Breast epithelium (tissue), 3 donors: ENCODE data around the gene ITGB2.

Experiments used
- POLR2A ChIP-seq: fragments of 450-650 bp; IDR thresholded peaks from one replicate; pipeline ENCODE4 v1.6.1; 2016; ENCODE audit warnings: antibody characterized with exemption, mild to moderate bottlenecking, moderate library complexity
- TF ChIP-seq, protein P1 (sequence below), 3 donors: fragments of 450-650 bp; IDR thresholded peaks; one replicate each; pipeline ENCODE4 v1.5.1; 2016 to 2017; ENCODE audit warnings: antibody characterized with exemption in 3 of 3, mild to moderate bottlenecking in 3 of 3, moderate library complexity in 3 of 3

DNA sequence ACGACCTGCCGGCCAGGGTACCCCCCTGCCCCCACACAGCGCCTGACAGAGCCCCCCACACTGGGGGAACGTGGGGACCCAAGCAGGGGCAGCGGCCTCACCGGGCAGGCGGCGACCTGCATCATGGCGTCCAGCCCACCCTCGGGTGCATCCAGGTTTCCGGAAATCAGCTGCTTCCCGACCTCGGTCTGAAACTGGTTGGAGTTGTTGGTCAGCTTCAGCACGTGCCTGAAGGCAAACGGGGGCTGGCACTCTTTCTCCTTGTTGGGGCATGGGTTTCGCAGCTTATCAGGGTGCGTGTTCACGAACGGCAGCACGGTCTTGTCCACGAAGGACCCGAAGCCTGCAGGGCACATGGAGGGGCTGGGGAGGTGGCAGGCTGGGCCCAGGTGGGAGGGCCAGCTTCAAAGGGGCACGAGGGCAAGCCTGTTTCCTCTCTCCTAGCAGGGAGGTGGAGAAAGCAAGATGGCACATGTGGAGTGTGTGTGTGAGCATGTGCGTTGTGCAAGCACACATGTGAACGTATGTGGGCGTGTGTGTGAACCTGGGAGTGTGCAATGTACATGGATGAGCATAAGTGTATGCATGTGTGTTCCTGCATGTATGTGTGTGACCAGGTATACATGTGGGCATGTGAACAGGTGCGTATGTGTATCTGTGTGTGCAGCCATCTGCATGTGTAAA, 19.2 kb downstream of the ITGB2 start:
- TF ChIP-seq, protein P1, sequence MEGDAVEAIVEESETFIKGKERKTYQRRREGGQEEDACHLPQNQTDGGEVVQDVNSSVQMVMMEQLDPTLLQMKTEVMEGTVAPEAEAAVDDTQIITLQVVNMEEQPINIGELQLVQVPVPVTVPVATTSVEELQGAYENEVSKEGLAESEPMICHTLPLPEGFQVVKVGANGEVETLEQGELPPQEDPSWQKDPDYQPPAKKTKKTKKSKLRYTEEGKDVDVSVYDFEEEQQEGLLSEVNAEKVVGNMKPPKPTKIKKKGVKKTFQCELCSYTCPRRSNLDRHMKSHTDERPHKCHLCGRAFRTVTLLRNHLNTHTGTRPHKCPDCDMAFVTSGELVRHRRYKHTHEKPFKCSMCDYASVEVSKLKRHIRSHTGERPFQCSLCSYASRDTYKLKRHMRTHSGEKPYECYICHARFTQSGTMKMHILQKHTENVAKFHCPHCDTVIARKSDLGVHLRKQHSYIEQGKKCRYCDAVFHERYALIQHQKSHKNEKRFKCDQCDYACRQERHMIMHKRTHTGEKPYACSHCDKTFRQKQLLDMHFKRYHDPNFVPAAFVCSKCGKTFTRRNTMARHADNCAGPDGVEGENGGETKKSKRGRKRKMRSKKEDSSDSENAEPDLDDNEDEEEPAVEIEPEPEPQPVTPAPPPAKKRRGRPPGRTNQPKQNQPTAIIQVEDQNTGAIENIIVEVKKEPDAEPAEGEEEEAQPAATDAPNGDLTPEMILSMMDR (IDR thresholded peaks at IDR 0.05) = no peak
- TF ChIP-seq POLR2A = no peak
